Breast epithelium (tissue), 3 donors: ENCODE data around the gene SLX4.

Experiments
- POLR2A ChIP-seq: fragments of 450-650 bp; IDR thresholded peaks from one replicate; pipeline ENCODE4 v1.6.1; 2016; ENCODE audit warnings: antibody characterized with exemption, mild to moderate bottlenecking, moderate library complexity
- POLR2AphosphoS5 ChIP-seq, 3 donors: sonication (generic); formaldehyde crosslinking; IDR thresholded peaks; one replicate each; pipeline ENCODE4 v1.6.1; 2017; ENCODE audit warnings: antibody characterized with exemption in 3 of 3
- TF ChIP-seq, protein P1 (sequence below), 3 donors: fragments of 450-650 bp; IDR thresholded peaks; one replicate each; pipeline ENCODE4 v1.5.1; 2016 to 2017; ENCODE audit warnings: antibody characterized with exemption in 3 of 3, mild to moderate bottlenecking in 3 of 3, moderate library complexity in 3 of 3

DNA sequence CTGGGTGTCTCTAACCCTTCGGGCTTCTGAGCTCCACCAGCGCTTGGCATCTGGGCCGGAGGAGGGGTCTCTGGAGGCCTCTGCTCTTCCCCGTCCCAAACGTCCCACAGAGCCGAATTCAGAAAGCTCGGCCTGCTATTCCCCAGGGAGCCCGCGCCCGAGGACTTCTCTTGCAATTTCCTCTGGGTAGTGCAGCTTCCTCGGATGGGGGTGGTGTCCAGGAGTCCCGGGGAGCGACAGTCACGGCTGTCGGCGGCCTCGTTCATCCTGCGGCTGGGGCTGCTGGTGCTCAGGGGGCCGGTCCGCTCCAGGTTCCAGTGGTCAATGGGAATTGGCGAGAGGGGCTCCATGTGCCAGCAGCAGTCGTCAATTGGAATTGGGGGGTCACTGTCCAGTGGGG, 22.4 kb downstream of the SLX4 start:
- TF ChIP-seq, protein P1, sequence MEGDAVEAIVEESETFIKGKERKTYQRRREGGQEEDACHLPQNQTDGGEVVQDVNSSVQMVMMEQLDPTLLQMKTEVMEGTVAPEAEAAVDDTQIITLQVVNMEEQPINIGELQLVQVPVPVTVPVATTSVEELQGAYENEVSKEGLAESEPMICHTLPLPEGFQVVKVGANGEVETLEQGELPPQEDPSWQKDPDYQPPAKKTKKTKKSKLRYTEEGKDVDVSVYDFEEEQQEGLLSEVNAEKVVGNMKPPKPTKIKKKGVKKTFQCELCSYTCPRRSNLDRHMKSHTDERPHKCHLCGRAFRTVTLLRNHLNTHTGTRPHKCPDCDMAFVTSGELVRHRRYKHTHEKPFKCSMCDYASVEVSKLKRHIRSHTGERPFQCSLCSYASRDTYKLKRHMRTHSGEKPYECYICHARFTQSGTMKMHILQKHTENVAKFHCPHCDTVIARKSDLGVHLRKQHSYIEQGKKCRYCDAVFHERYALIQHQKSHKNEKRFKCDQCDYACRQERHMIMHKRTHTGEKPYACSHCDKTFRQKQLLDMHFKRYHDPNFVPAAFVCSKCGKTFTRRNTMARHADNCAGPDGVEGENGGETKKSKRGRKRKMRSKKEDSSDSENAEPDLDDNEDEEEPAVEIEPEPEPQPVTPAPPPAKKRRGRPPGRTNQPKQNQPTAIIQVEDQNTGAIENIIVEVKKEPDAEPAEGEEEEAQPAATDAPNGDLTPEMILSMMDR (IDR thresholded peaks at IDR 0.05) = no peak
- no peak for TF ChIP-seq POLR2AphosphoS5 (IDR thresholded peaks at IDR 0.05)
- TF ChIP-seq POLR2A = no peak
